DMS79 (cell line): ENCODE results near the gene ZNF853.
"Not testable (repeated sequence)": the region's sequence is repeated elsewhere in the genome, so short reads cannot be mapped to it uniquely, and the experiment has no call there.

ENCODE experiments used
- DNase-seq: peaks from one replicate; lab custom pipeline; 2025; lab: John Stamatoyannopoulos, UW

The ZNF853 gene

DNA sequence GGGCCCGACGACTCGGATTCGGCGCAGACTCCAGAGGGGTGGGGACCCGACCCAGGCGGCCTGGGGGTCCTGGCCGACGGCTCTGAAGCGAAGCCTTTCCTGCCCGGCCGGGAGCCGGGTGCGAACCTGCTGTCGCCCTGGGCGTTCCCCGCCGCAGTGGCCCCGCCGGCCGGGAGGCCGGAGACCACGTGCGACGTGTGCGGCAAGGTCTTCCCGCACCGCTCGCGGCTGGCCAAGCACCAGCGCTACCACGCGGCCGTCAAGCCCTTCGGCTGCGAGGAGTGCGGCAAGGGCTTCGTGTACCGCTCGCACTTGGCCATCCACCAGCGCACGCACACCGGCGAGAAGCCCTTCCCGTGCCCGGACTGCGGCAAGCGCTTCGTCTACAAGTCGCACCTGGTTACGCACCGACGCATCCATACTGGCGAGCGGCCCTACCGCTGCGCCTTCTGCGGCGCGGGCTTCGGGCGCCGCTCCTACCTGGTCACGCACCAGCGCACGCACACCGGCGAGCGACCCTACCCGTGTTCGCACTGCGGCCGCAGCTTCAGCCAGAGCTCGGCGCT lies 37.1 kb downstream of the ZNF853 start:
- no peak for DNase-seq

DNA sequence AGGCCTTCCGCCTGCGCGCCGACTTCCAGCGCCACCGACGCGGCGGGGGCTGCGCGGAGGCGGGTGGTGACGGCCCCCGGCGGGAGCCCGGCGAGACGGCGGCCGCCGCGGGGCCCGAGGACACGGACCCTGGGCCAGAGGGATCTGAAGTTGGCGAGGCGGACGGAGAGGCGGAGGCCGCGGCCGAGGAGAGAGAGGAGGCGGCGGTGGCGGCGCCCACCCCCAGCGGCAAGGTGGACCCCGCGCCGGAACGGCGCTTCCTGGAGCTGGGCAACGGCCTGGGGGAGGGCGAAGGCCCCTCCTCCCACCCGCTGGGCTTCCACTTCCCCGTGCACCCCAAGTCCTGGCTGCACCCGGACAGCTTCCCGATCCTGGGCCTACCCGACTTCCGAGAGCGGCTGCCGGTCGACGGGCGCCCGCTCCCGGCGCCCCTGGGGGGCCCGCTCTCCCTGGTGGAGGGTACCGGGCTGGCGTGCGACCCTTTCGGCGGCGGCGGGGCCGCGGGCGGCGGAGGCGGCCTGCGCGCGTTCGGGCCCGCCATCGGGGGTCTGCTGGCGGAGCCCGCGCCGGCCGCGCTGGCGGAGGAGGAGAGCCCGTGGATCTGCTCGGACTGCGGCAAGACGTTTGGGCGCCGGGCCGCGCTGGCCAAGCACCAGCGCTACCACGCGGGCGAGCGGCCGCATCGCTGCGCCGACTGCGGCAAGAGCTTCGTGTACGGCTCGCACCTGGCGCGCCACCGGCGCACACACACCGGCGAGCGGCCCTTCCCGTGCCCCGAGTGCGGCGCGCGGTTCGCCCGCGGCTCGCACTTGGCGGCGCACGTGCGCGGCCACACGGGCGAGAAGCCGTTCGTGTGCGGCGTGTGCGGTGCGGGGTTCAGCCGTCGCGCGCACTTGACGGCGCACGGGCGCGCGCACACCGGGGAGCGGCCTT lies 37.9 kb downstream of the ZNF853 start:
- no peak for DNase-seq

DNA sequence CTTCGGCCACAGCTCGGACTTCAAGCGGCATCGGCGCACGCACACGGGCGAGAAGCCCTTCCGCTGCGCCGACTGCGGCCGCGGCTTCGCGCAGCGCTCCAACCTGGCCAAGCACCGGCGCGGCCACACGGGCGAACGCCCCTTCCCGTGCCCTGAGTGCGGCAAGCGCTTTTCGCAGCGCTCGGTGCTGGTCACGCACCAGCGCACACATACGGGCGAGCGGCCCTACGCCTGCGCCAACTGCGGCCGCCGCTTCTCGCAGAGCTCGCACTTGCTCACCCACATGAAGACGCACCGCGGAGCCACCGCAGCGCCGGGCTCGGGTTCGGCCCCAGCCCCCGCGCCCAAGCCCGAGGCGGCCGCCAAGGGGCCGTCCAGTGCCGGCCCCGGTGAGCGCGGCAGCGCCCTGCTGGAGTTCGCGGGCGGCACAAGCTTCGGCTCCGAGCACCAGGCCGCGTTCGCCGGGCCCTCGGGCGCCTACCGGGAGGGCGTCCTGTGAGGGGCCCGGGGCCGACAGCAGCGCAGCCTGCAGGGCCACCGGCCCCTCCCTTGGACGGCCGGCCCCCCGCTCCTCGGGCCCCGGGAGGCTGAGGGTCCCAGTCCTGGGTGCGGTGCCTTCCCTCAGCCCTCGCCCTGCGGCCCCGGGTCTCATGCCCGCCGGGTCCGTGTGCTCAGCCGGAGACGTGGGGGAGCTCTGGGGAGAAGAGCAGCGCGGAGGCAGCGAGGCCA lies 38.9 kb downstream of the ZNF853 start:
- DNase-seq: no peak

DNA sequence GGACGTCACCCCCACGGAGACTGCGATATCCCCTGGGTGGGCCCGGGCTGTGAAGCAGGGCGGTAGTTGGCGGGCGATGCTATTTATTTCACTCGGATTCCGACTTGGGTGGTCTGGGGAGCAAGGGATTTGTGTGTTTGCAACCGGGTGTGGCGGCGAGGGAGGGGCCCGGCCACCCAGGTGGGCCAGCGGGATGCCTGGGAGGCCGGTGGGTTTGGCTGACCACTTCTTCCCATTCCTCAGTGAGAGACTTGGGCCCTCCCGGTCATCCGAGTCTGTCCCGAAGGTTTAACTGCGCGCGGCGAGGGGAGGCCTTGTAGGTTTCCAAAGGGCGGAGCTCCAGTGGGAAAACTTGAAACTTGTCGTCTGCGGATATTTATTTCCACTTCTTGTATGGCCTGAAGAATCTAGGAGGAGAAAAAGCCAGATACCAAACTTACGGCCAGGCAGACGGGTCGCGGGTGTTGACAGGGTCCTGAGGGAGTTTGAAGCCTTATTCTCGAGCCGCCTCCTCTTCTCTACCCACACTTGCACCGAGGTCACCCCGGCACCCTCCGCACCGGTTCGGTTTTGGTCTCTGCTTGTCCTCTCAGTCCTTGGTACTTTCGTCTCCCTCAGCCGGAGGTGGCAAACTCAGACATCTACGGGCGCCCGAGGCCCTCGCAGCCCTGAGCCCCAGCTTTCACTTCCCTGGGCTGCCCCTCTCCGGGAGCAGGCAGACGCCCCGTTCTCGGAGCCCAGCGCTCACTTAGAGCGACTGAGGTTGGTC lies 39.6 kb downstream of the ZNF853 start:
- no peak for DNase-seq

DNA sequence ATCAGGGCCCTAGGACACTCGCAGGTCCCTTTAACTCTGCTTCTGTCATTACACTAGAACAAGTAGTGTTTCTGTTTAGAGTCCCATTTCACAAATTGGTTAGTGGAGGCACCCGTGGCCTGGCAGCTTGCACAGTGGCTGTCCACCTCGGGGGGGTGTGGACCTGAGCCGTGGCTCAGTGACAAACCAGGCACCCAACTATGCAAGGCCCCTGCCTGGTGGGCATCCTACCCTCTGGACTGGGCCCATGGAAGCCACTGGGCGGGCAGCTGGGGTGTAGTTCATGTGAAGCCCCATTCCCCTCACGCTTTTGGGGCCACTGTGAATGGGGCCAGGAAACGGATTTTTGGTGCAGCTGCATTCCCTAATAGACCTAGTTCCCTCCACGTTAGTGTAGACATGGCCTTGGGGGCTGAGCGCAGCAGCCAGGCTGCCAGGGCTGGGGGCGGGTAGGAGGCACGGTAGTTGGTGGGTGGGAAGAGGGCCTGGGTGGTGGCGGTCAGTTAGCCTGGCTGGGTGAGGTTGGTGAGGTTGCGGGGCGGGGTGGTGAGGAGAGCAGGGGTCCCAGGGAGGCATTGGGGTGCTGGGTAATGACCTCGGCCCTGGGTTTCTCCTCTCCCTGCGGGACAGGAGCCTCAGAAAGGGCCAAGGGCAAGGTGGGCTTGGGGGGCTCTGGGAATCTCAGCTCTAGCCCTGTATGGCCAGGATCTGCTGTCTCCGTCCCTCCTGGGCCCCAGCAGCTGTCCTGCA lies 40.4 kb downstream of the ZNF853 start:
- DNase-seq: no peak

DNA sequence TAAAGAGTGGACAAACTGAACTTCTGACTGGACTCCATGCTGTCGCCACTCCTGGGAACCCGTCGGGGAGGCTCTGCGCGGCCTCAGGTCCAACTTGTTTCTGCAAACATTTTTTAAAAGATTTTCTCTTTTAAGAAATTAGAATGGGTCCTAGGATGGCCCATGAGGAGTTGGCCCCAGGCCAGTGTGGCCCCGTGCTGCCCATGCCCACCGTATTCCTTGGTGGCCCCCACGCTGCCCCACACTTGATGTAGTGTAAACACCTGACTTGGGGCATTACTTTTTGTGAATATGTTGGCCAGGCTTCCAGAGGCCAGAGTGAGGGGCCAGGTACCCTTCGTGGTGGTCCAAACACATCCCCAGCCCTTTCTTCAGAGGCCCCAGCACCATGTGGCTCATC lies 41.0 kb downstream of the ZNF853 start:
- DNase-seq: no peak

DNA sequence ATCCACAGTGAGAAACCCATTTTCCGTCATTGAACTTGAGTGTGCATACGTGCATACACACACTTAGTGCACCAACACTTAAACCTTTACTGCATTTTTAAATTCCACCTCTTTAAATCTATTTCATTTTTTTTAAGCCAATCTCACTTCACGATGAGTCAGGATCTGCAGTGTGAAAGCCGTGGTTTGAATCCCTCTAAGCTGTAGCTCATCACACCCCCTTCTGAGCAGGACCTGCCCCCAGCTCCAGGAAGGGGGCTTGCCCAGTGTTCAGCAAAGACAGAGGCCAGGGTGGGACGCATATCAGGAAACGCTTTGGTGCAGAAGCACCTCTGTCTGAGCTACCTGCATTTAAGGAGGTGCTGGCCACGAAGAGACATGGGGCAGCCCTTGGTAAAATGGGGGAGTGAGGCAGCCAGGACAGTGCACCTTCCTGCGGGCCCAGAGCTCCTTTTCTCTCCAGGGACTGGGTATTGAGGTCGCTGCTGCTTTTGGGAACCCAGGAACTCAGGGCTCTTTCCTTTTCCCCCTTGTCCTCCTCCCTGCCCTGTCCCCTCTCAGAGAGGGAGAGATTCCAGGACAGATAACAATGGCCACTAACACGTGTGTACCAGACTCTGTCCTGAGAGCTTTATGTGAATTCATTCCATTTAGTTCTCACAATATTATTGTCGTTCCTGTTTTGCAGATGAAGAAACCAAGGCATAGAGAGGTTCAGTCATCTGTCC lies 43.4 kb downstream of the ZNF853 start:
- DNase-seq: no peak

DNA sequence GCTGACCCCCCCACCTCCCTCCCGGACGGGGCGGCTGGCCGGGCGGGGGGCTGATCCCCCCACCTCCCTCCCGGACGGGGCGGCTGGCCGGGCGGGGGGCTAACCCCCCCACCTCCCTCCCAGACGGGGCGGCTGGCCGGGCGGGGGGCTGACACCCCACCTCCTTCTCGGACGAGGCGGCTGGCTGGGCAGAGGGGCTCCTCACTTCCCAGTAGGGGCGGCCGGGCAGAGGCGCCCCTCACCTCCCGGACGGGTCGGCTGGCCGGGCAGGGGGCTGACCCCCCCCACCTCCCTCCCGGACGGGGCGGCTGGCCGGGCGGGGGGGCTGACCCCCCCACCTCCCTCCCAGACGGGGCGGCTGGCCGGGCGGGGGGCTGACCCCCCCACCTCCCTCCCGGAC lies 55.4 kb downstream of the ZNF853 start:
- DNase-seq: not testable (repeated sequence)
